Measurements from ENCODE around the gene BAHD1.

GRCh38 chr15:40449275-40449674 lies 8.5 kb downstream of the BAHD1 start:
- TF ChIP-seq CTCF (conservative IDR thresholded peaks at IDR 0.05; ENCODE audit: low read depth in 2 of 2) (no peak), POLR2AphosphoS5 (IDR thresholded peaks at IDR 0.05; ENCODE audit: low read depth) (no peak), EZH2 (IDR thresholded peaks at IDR 0.05; ENCODE audit: low read depth, unreplicated experiment) (no peak), CREB1 (CRISPR knock-in tag; IDR thresholded peaks at IDR 0.05; ENCODE audit: low read depth) (no peak), REST (IDR thresholded peaks at IDR 0.05; ENCODE audit: unreplicated experiment) (no peak), ETS1 (IDR thresholded peaks at IDR 0.05) (no peak), EZH2phosphoT487 (IDR thresholded peaks at IDR 0.05; ENCODE audit: unreplicated experiment) (no peak), NANOG (IDR thresholded peaks at IDR 0.05; ENCODE audit: borderline replicate concordance) (no peak), JUNB (IDR thresholded peaks at IDR 0.05; ENCODE audit: unreplicated experiment) (no peak)

Data from GM23338 (cell line).